OCI-LY1 (cell line): ENCODE measurements around the gene HEPACAM.

Source experiments
- CTCF ChIP-seq: fragments of 200-600 bp; sonication (generic), shearing (Covaris generic); IDR thresholded peaks from 2 replicates; pipeline ENCODE4 v1.5.1; 2017; ENCODE audit warnings: mild to moderate bottlenecking, antibody characterized with exemption, low read length, moderate library complexity, mixed read lengths
- EZH2 ChIP-seq: fragments of 200-600 bp; sonication (generic), shearing (Covaris generic); IDR thresholded peaks from 2 replicates; pipeline ENCODE4 v1.8.0; 2017; ENCODE audit warnings: borderline replicate concordance, mixed run types, mild to moderate bottlenecking, antibody characterized with exemption, low read length, moderate library complexity, mixed read lengths

GRCh38 chr11:124920870-124921609, 14.8 kb downstream of the HEPACAM start:
- TF ChIP-seq CTCF (no peak), EZH2 (no peak)
